Stimulated activated CD4-positive, alpha-beta T cell treated with anti-CD3 and anti-CD28 coated beads, Interleukin-1b, Interleukin-23, amount 100 ng/mL, for 24 hours (primary cell): ENCODE results near the gene ODAD3.
"Not testable (repeated sequence)": the region's sequence is repeated elsewhere in the genome, so short reads cannot be mapped to it uniquely, and the experiment has no call there.

ENCODE experiments used
- DNase-seq, 4 experiments: peaks; one replicate each; pipeline ENCODE4 v3.0.0-alpha.2; 2020; ENCODE audit warnings: low read depth in 4 of 4, low spot score in 1 of 4

Gene ODAD3

GRCh38 chr19:11435057-11435832 lies at the start of gene ODAD3, which contains the start of gene PRKCSH:
Gene ODAD3, minus strand, starts transcription at chr19:11435121. Its CDS starts 105 bp downstream, at chr19:11435016.
Gene PRKCSH, plus strand, starts transcription at chr19:11435635. Its CDS starts 483 bp downstream, at chr19:11436118.
- DNase-seq, result peak; percentile 91 to 100 (median 98)

- no peak for DNase-seq
Observed at GRCh38 chr19:11483366-11484111, 48.6 kb upstream of the ODAD3 start.

- DNase-seq, result peak; percentile 65 to 82 (median 82)
Observed at GRCh38 chr19:11482384-11483050, 47.6 kb upstream of the ODAD3 start.

- peak; percentile 42 to 78 (median 54) for DNase-seq
Observed at GRCh38 chr19:11481534-11482383, 46.8 kb upstream of the ODAD3 start.

GRCh38 chr19:11480715-11481533 lies 46.0 kb upstream of the ODAD3 start, which contains the start of gene ELAVL3:
Gene ELAVL3, minus strand, starts transcription at chr19:11481046. Its CDS starts 438 bp downstream, at chr19:11480608.
- no peak for DNase-seq

GRCh38 chr19:11479898-11480714 lies 45.2 kb upstream of the ODAD3 start:
- no peak for DNase-seq

GRCh38 chr19:11479090-11479897 lies 44.4 kb upstream of the ODAD3 start:
- peak in 1 of 4 experiments; percentile 30 for DNase-seq

- DNase-seq, result no peak
Observed at GRCh38 chr19:11478167-11479089, 43.5 kb upstream of the ODAD3 start.

- no peak for DNase-seq
Observed at GRCh38 chr19:11475861-11476260, 40.9 kb upstream of the ODAD3 start.

- not testable (repeated sequence) for DNase-seq
Observed at GRCh38 chr19:11475343-11475742, 40.4 kb upstream of the ODAD3 start.

- no peak for DNase-seq
Observed at GRCh38 chr19:11473725-11474124, 38.8 kb upstream of the ODAD3 start.

GRCh38 chr19:11468266-11468845 lies 33.4 kb upstream of the ODAD3 start:
- not testable (repeated sequence) for DNase-seq

- no peak for DNase-seq
Observed at GRCh38 chr19:11465600-11465999, 30.7 kb upstream of the ODAD3 start.

- no peak for DNase-seq
Observed at GRCh38 chr19:11464333-11465265, 29.7 kb upstream of the ODAD3 start.

- DNase-seq, result no peak
Observed at GRCh38 chr19:11463391-11463790, 28.5 kb upstream of the ODAD3 start.
